CD14-positive monocyte (primary cell): ENCODE results near the gene LUZP2. TPM values are rescaled to one million over a fixed set of nuclear protein-coding genes. Genes with fewer than 3 reads are reported as not detected.

Experiments used
- DNase-seq, 3 donors: peaks; one replicate each; pipeline ENCODE4 v3.0.0-alpha.2; 2011 to 2022
- H2AFZ ChIP-seq: 2 replicates; pipeline ENCODE4 v1.6.0; 2012; ENCODE audit warnings: mild to moderate bottlenecking, low read depth, low read length, inconsistent platforms; ENCODE audit not compliant: insufficient read depth, poor library complexity, severe bottlenecking
- H3K27ac ChIP-seq, 2 donors: 1 replicate in 1 of 2; 2 replicates in 1 of 2; pipeline ENCODE4 v1.5.1; 2012 to 2013; ENCODE audit warnings: low read length in 2 of 2, control low read depth in 1 of 2, inconsistent platforms in 1 of 2, low read depth in 1 of 2, mild to moderate bottlenecking in 1 of 2
- H3K27me3 ChIP-seq, 2 donors: one replicate each; pipeline versions ENCODE4 v1.6.0 to v1.6.1; 2011 to 2013; ENCODE audit warnings: low read length in 2 of 2; ENCODE audit not compliant: control insufficient read depth in 2 of 2, insufficient read depth in 2 of 2
- H3K36me3 ChIP-seq, 2 donors: replicated peaks in 1 of 2; 1 replicate in 1 of 2; 2 replicates in 1 of 2; pipeline versions ENCODE4 v1.5.1 to v1.6.1; 2012 to 2013; ENCODE audit warnings: low read length in 2 of 2, control low read depth in 1 of 2, inconsistent platforms in 1 of 2, mild to moderate bottlenecking in 1 of 2; ENCODE audit not compliant: insufficient read depth in 2 of 2, control insufficient read depth in 1 of 2
- H3K4me1 ChIP-seq, 2 donors: 1 replicate in 1 of 2; 2 replicates in 1 of 2; pipeline versions ENCODE4 v1.5.1 to v1.6.1; 2012 to 2013; ENCODE audit warnings: low read length in 2 of 2, control low read depth in 1 of 2, inconsistent platforms in 1 of 2, mild to moderate bottlenecking in 1 of 2, moderate library complexity in 1 of 2; ENCODE audit not compliant: insufficient read depth in 2 of 2, control insufficient read depth in 1 of 2
- H3K4me2 ChIP-seq: replicated peaks from 2 replicates; pipeline ENCODE3; 2012; ENCODE audit warnings: low read length, moderate library complexity, mild to moderate bottlenecking; ENCODE audit not compliant: poor library complexity, severe bottlenecking; ENCODE audit errors: extremely low read depth
- H3K4me3 ChIP-seq, 3 experiments: fragments of 200-600 bp in 1 of 3; sonication (generic) in 1 of 3; replicated peaks in 1 of 3; 1 replicate in 2 of 3; 2 replicates in 1 of 3; pipeline ENCODE4 v1.5.1; 2011 to 2013; ENCODE audit warnings: low read length in 3 of 3, mild to moderate bottlenecking in 3 of 3, control low read depth in 2 of 3, low read depth in 2 of 3, inconsistent platforms in 1 of 3, moderate library complexity in 1 of 3
- H3K79me2 ChIP-seq: 2 replicates; pipeline ENCODE4 v1.6.0; 2012; ENCODE audit warnings: mild to moderate bottlenecking, control low read depth, inconsistent platforms, low read length, moderate library complexity; ENCODE audit not compliant: insufficient read depth
- H3K9ac ChIP-seq: 2 replicates; pipeline ENCODE4 v1.6.0; 2017; ENCODE audit warnings: low read length, mild to moderate bottlenecking; ENCODE audit not compliant: insufficient read depth, poor library complexity, severe bottlenecking
- H3K9me3 ChIP-seq, 2 donors: replicated peaks in 1 of 2; 1 replicate in 1 of 2; 2 replicates in 1 of 2; pipeline versions ENCODE4 v1.5.1 to v1.6.1; 2012 to 2013; ENCODE audit warnings: low read length in 2 of 2, control low read depth in 1 of 2; ENCODE audit not compliant: control insufficient read depth in 1 of 2, insufficient read depth in 1 of 2
- H4K20me1 ChIP-seq: 2 replicates; pipeline ENCODE4 v1.6.0; 2012; ENCODE audit warnings: mild to moderate bottlenecking, low read length, control low read depth, moderate library complexity; ENCODE audit not compliant: insufficient read depth
- H3K27ac Mint-ChIP-seq, 7 donors: one replicate each; pipeline ENCODE4 v1.8.0; 2020; ENCODE audit warnings: mild to moderate bottlenecking in 7 of 7, mixed read lengths in 7 of 7, moderate library complexity in 6 of 7, inconsistent platforms in 2 of 7
- H3K27me3 Mint-ChIP-seq, 3 donors: one replicate each; pipeline ENCODE4 v1.8.0; 2021 to 2022; ENCODE audit warnings: low read depth in 3 of 3, mild to moderate bottlenecking in 3 of 3, mixed read lengths in 3 of 3, moderate library complexity in 3 of 3, inconsistent platforms in 1 of 3
- H3K36me3 Mint-ChIP-seq, 2 donors: one replicate each; pipeline ENCODE4 v1.8.0; 2020; ENCODE audit warnings: mixed read lengths in 2 of 2, inconsistent platforms in 1 of 2, mild to moderate bottlenecking in 1 of 2
- H3K4me1 Mint-ChIP-seq: one replicate; pipeline ENCODE4 v1.8.0; 2020; ENCODE audit warnings: mild to moderate bottlenecking, mixed read lengths
- H3K4me3 Mint-ChIP-seq, 2 donors: one replicate each; pipeline ENCODE4 v1.8.0; 2020; ENCODE audit warnings: mild to moderate bottlenecking in 2 of 2, mixed read lengths in 2 of 2, moderate library complexity in 1 of 2
- H3K9me3 Mint-ChIP-seq, 7 donors: one replicate each; pipeline ENCODE4 v1.8.0; 2020 to 2022; ENCODE audit warnings: mixed read lengths in 7 of 7, mild to moderate bottlenecking in 6 of 7, moderate library complexity in 6 of 7, inconsistent platforms in 2 of 7
- WGBS: methylation state at CpG from one replicate; pipeline ENCODE4 v1.1.5; 2013; ENCODE audit warnings: missing lambda C conversion rate; ENCODE audit not compliant: insufficient coverage; 5-methylcytosine and 5-hydroxymethylcytosine counted together
- intact Hi-C, 2 donors: fragments of 100-400 bp; cut with micrococcal nuclease; formaldehyde crosslinking; loops; one replicate each; pipeline versions ENCODE4 v1.15.0 to v1.15.1; 2023
- polyA plus RNA-seq, 3 donors: library from polyadenylated mRNA; depleted of rRNA in 1 of 3; unstranded in 2 of 3; stranded (reverse) in 1 of 3; fragments of 300-500 nt in 2 of 3; fragments of >200 nt in 1 of 3; fragmentation: Illumina TruSeq in 2 of 3; gene quantifications; 1 replicate in 2 of 3; 2 replicates in 1 of 3; pipeline ENCODE4 v1.2.3, GENCODE V29; 2012 to 2021
- TF ChIP-seq, protein P1 (sequence below): fragments of 200-600 bp; IDR thresholded peaks from one replicate; pipeline ENCODE4 v1.8.0; 2022; ENCODE audit warnings: antibody characterized with exemption, mild to moderate bottlenecking

Gene LUZP2
- polyA plus RNA-seq, 3 donors: not detected

DNA sequence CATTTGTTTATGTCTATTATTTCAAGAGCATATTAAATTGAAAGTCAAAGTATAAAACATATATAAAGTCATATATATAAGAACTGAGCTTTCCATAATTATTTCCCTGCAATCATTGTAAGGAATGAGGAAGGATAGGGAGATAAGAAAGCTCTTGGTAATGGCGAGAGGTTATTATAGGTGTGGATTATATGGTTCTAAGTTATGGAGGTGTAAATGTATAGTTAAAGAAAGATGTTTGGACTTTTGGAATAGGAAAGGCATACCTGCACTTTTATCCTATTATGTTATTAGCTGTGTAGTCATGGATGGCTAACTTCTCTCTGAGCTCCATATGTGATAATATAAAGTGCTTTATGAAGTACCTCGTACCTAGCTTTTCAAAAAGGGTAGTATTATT is 127.6 kb downstream of the LUZP2 start:
- TF ChIP-seq, protein P1, sequence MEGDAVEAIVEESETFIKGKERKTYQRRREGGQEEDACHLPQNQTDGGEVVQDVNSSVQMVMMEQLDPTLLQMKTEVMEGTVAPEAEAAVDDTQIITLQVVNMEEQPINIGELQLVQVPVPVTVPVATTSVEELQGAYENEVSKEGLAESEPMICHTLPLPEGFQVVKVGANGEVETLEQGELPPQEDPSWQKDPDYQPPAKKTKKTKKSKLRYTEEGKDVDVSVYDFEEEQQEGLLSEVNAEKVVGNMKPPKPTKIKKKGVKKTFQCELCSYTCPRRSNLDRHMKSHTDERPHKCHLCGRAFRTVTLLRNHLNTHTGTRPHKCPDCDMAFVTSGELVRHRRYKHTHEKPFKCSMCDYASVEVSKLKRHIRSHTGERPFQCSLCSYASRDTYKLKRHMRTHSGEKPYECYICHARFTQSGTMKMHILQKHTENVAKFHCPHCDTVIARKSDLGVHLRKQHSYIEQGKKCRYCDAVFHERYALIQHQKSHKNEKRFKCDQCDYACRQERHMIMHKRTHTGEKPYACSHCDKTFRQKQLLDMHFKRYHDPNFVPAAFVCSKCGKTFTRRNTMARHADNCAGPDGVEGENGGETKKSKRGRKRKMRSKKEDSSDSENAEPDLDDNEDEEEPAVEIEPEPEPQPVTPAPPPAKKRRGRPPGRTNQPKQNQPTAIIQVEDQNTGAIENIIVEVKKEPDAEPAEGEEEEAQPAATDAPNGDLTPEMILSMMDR: no peak
- Mint-ChIP-seq H3K9me3 (no peaks in the 10 kb centered on the region), H3K27me3 (no peaks in the 10 kb centered on the region), H3K27ac (no peak overlapping the region), H3K4me3 (no peak overlapping the region), H3K4me1 (no peaks in the 10 kb centered on the region), H3K36me3 (no peaks in the 10 kb centered on the region)
- Histone ChIP-seq H3K4me2 (no peak overlapping the region), H3K36me3 (no peaks in the 10 kb centered on the region), H3K27ac (no peak overlapping the region), H3K9me3 (no peaks in the 10 kb centered on the region), H3K4me3 (no peak overlapping the region), H3K27me3 (no peaks in the 10 kb centered on the region), H4K20me1 (no peaks in the 10 kb centered on the region), H3K79me2 (no peaks in the 10 kb centered on the region), H3K4me1 (no peaks in the 10 kb centered on the region), H2AFZ (no peak overlapping the region), H3K9ac (no peak overlapping the region)
- DNase-seq: no peak
- no CpG with 5 or more reads among the region's 2 CpGs for WGBS
- intact Hi-C loops: no loop called here

DNA sequence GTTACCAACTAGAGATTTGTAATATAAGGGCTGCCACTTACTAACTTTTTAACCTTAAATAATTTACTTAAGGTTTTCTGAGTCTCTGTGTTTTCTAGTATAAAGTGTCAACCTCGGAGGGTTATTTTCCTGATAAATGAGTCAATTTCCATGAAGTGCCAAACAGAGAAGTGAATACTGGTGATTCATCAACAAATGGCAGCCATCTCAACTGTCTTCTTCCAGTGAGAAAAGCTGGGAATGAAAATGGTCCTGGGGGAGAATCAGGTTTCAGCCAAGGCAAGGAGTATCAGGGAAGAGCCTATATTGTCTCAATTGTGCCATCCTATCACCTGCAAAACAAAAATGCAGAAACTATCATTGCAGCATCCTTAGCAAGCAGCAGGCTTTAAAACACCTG is 129.1 kb downstream of the LUZP2 start:
- no peaks in the 10 kb centered on the region for H3K9me3 ChIP-seq
- Mint-ChIP-seq H3K27me3 (no peaks in the 10 kb centered on the region), H3K9me3 (no peaks in the 10 kb centered on the region), H3K36me3 (no peaks in the 10 kb centered on the region), H3K4me1 (no peaks in the 10 kb centered on the region), H3K27ac (no peak overlapping the region), H3K4me3 (no peak overlapping the region)
- no peak for DNase-seq
- H3K4me2 ChIP-seq: no peak overlapping the region
- 83% methylated on average over 1 of the region's 1 CpG for WGBS
- no peak overlapping the region for H3K27ac ChIP-seq
- H4K20me1 ChIP-seq: no peaks in the 10 kb centered on the region
- no peaks in the 10 kb centered on the region for H3K27me3 ChIP-seq
- intact Hi-C loops: no loop called here
- no peaks in the 10 kb centered on the region for H3K79me2 ChIP-seq
- no peaks in the 10 kb centered on the region for H3K36me3 ChIP-seq
- TF ChIP-seq, protein P1: no peak
- no peaks in the 10 kb centered on the region for H3K4me1 ChIP-seq
- no peak overlapping the region for H2AFZ ChIP-seq
- H3K9ac ChIP-seq: no peak overlapping the region
- no peak overlapping the region for H3K4me3 ChIP-seq
